Endometrial microvascular endothelial cells (primary cell): ENCODE results near the gene ADAMTSL2. TPM values are rescaled to one million over a fixed set of nuclear protein-coding genes. Genes with fewer than 3 reads are reported as not detected.

Experiments used
- in situ Hi-C: cut with HindIII; loops from 2 replicates; pipeline ENCODE4 v1.10.0; 2017; ENCODE audit warnings: low sequenced_read_pairs, low pct_unique_long_range_greater_than_20kb; ENCODE audit errors: inconsistent ontology term
- total RNA-seq: library from RNA; depleted of rRNA; stranded (reverse); fragments of >200 nt; gene quantifications from one replicate; pipeline ENCODE4 v1.2.3, GENCODE V29; 2015; ENCODE audit errors: inconsistent ontology term

ADAMTSL2 gene
- total RNA-seq, 1 donor from 2014 or later: not detected

GRCh38 chr9:133566382-133566781, 31.9 kb downstream of the ADAMTSL2 start:
- in situ Hi-C loops: no loop called here

GRCh38 chr9:133566817-133567216, 32.3 kb downstream of the ADAMTSL2 start:
- in situ Hi-C loops: no loop called here

- in situ Hi-C loops: no loop called here
Observed at GRCh38 chr9:133568186-133568585, 33.7 kb downstream of the ADAMTSL2 start.

DNA sequence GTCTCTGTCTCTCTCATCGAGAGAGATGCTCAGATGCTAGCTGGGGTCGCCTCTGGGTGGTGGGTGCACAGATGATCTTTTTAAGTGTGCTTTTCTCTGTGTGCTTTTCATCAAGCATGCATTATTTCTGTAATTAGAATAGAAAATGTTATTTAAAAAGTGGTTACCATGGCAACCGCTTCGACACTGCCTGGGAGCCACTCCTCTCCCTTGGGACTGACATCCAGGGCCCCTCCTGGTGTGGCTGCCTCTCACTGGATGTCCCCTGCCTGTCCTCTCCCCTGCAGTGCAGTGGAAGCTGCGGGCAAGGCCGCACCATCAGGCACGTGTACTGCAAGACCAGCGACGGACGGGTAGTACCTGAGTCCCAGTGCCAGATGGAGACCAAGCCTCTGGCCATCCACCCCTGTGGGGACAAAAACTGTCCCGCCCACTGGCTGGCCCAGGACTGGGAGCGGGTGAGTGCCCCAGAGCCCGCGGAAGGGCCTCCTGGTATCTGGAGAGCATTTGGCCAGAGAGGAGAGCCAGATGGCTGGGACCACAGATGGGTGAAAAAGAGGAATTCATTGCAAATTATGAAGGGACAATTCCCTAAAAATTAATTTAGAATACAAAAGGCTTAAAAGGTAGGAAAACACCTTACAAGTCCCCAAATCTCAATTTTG, 34.7 kb downstream of the ADAMTSL2 start:
- in situ Hi-C loops: no loop called here

GRCh38 chr9:133569891-133570690, 35.6 kb downstream of the ADAMTSL2 start:
- in situ Hi-C loops: no loop called here

- in situ Hi-C loops: no loop called here
Observed at GRCh38 chr9:133570691-133571080, 36.2 kb downstream of the ADAMTSL2 start.

- in situ Hi-C loops: no loop called here
Observed at GRCh38 chr9:133571391-133571890, 36.9 kb downstream of the ADAMTSL2 start.

DNA sequence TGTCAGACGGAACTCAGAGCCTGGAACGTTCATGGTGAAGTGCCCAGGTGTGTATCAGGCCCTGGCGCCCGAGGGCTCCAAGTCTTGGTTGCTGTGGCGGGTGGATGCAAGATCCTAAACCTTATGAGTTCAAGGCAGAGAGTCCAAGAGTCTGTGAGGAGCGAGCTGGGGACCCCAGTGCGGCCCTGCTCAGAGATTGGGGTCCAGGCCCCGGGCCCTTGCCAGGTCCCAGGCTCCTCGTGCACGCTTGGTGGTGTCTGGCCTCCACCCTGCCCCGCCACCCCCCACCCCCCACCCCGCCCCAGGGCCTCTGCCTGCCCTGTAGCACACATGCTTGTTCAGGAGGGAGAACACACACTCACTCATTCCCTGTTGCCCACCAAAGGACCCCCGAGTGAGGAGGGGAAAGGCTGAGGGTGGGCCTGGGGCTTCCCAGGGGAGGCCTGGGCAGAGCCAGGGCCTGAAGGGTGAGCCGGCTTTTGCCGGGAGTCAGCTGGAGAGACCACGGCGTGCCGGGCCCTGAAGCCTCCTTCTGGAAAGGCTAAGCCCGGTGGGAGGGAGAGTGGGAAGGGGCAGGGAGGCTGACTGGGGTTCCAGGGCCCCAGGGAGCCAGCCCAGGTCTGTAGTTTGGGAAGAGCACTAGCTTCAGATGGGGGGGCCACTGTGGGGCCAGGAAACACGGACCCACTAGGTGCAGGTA, 37.5 kb downstream of the ADAMTSL2 start:
- in situ Hi-C loops: no loop called here

- in situ Hi-C loops: no loop called here
Observed at GRCh38 chr9:133572821-133573361, 38.4 kb downstream of the ADAMTSL2 start.

DNA sequence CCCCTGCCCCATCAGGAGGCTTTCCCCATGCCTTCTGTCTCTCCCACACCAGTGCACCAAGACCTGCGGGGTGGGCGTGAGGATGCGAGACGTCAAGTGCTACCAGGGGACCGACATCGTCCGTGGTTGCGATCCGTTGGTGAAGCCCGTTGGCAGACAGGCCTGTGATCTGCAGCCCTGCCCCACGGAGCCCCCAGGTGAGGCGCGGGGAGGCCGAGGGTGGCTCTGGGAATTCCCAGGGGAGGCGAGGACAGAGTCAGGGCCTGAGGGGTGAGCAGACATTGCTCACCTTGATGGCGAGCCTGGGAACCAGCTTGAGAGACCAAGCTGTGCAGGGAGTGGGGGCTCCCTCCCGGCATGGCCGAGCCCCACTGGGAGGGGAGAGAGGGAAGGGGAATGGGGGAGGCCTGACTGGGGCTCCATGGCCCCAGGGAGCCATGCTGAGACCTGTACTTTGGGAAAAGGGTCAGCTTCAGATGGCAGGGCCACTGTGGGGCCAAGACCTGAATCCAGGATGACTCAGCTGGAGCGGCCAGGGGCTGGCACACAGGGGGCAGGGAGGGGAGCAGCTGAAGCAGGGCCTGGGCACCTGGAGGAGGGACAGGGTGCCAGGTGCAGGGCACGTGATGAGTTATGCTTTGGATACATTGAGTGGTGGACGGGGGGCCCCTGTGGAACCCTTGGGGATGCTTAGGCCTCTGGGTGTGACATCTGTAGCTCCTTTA, 39.4 kb downstream of the ADAMTSL2 start:
- in situ Hi-C loops: no loop called here

DNA sequence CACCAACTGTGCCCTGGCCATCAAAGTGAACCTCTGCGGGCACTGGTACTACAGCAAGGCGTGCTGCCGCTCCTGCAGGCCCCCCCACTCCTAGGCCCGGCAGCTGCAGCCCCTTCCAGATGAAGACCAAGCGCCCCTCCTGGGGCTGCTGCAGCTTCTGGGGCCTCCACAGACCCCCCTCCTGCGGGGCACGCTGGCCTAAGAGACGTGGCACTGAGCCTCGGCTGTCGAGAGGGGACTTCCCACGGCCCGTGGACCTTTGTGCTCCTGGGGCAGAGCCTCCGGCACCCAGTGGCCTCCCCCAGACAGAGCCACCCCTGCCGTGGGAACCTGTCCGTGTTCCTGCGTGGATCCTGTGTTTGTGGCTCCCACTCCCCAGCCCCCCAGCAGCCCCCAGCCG, 40.3 kb downstream of the ADAMTSL2 start:
- in situ Hi-C loops: no loop called here

DNA sequence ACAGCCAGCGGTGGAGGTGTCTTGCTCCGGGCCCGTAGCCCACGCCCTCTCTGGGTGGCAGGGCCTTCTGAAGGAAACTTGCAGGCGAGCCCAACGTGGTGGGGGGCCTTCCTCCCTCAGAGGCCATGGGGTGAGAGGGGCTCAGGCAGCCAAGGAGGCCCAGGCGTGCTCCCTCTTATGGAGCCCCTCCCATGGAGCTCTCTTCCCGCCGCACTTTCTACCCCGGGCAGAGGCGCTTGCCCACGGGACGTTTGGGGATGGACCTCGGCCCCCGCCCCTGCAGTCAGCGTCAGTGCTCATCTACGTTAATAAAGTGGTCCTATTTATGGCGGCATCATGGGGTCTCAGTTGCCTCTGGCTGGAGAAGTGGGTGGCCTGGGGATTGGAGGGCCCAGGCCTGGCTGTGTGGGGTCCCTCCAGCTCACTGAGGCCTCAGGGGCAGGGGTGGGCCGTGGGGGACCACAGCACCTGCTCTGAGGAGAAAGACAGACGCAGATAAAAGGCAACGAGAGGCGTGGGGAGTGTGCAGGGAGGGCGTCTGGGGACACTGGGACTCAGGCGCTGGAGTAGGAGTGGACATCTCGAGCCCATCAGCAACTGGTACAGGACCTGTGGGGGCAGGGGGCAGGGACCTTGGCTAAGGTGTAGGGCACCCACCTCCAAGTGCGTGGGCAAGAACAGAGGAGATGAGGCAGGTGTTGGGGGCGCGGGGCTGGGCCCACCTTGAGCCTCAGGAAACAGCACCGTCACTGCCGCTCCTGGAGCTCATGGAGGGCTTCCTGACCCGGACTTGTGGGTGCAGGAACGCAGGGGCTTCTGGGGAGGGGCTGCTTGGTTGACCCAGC, 40.9 kb downstream of the ADAMTSL2 start:
- in situ Hi-C loops: no loop called here

DNA sequence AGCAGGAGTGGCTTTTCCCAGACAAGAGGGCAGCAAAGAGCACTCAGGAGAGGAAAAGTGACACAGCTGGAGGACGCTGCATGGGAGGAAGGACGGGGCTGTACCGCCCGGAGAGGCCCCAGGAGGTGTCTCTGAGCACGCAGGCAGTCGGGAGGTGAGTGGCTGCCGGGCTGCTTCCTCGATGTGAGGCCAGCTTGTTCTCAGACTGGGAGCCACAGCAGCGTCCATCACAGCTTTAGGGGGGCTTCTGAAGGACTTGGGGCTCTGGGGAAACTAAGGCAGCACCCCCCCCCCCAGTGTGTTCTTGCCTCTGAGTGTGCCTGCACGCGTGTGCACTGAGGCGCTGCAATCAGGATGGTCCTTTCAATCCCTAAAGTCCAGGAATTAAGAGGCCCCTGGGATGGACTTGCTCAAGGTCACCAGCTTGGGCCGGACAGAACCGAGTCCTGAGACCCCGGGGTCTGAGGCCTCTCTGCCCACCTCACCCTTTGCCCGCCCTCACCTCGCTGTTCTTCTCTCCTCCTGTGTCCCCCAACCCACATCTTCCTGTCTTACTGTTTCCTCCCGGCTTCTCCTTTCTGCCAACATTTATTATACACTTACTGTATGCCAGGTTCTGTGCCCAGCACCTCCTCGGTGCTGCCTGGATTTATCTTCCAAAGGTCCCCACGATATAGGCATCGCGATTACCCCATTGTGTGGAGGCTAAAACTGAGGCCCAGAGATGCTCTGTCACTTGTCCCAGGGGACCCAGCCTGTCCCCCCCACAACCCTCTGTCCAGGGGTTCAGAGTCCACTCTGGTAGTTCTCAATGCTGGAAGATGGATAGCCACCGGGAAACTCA, 41.7 kb downstream of the ADAMTSL2 start:
- in situ Hi-C loops: no loop called here

- in situ Hi-C loops: no loop called here
Observed at GRCh38 chr9:133576875-133577736, 42.6 kb downstream of the ADAMTSL2 start.

GRCh38 chr9:133577737-133578112, 43.2 kb downstream of the ADAMTSL2 start:
- in situ Hi-C loops: no loop called here
